NCI-H226 (cell line): ENCODE data around the gene GALNT1.

Source experiments
- DNase-seq: peaks from one replicate; pipeline ENCODE4 v3.0.0-alpha.2; 2015

The GALNT1 gene

GRCh38 chr18:35618696-35619095 lies 37.2 kb downstream of the GALNT1 start:
- no peak for DNase-seq

- no peak for DNase-seq
Measured at GRCh38 chr18:35619464-35619863, 37.9 kb downstream of the GALNT1 start.

GRCh38 chr18:35619941-35620340 lies 38.4 kb downstream of the GALNT1 start:
- no peak for DNase-seq

DNA sequence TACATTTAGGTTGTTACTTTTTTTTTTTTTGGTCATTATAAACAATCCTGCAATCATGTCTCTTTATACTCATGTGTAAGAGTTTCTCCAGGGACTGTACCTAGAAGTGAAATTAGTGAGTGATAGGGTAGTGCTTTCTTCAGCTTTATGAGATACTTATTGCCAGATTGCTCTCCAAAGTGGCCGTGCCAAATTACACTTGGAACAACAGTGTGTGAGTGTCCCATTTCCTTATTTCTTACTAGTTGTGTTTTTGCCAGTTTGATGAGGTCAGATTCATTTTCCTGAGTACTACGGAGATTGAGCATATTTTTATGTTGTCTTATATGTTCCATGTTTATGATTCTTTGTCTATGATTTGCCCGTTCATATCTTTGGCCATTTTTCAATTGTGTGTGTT lies 39.2 kb downstream of the GALNT1 start:
- no peak for DNase-seq

DNA sequence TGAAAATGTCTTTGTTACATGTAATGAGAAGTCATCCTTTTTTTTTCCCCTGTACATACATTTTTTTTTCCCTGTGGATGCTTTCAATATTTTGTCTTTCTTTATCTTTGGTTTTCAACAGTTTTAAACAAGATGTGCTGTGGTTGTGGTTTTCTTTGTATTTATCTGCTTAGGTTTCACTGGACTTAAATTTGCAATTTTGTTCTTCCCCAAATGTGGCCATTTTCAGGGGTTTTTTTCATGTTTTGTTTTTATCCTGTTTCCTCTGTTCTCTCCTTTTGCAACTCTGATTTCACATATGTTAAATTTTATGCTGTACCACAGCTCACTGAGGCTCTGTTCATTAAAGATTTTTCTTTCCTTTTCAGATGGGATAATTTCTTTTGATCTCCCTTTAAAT lies 41.7 kb downstream of the GALNT1 start:
- no peak for DNase-seq

GRCh38 chr18:35624146-35624545 lies 42.6 kb downstream of the GALNT1 start:
- no peak for DNase-seq

- no peak for DNase-seq
Measured at GRCh38 chr18:35625232-35625631, 43.7 kb downstream of the GALNT1 start.

GRCh38 chr18:35633761-35634160 lies 52.2 kb downstream of the GALNT1 start:
- no peak for DNase-seq

- no peak for DNase-seq
Measured at GRCh38 chr18:35634323-35634722, 52.8 kb downstream of the GALNT1 start.

DNA sequence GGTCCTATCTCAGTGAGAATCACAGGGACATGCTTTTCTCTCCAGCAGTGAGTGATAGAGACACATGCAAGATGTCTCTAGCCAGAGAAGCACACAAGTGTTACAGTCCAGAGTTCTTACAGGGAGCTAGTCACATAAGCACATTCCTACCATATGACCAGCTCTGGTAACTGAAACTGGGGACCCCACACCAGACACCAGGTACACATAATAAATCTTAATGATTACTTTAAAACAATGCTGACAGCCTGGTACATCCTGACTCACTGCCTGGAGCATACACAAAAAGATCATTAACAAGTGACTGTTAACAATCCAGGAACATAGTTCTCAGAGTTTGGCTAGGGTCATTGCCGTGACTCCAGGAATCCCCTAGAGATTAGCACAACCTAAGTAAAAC lies 53.6 kb downstream of the GALNT1 start:
- no peak for DNase-seq

- no peak for DNase-seq
Measured at GRCh38 chr18:35637227-35637626, 55.7 kb downstream of the GALNT1 start.

DNA sequence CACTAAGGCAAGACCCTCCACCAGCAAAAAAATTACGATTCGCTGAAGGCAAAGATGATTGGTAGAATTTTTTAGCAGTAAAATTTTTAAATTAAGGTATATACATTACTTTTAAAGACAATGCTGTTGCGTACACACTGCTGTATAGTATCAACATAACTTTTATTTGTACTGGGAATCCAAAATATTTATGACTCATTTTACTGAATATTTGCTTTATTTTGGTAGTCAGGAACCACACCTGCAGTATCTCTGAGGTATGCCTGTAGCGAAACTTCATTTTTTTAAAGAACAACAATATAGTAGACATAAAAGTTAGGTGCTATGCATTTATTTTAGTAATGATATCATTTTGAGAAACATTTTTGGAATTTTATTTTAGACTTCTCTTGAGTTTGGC lies 57.8 kb downstream of the GALNT1 start:
- DNase-seq: no peak

- DNase-seq: no peak
Measured at GRCh38 chr18:35641467-35641866, 59.9 kb downstream of the GALNT1 start.

- DNase-seq: no peak
Measured at GRCh38 chr18:35641916-35642315, 60.4 kb downstream of the GALNT1 start.

DNA sequence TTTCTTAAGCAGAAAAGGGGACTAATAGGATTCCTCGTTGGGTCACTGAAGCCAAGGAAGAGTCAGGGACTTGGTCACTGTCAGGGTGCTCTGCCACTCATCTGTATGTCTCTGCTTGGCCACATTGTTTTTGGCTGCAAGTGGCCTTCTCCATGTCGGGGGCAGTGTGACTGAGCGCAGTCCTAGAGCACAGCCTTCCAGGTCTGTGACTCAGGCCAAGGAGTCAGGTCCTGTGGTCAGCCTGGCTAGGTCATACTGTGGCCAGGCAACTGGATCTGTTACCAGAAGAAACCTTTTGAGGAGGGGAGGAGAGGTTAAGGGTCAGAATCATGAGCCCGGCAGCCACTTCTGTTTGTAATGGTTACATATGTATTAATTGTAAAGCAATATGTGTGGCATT lies 61.3 kb downstream of the GALNT1 start:
- DNase-seq: no peak

DNA sequence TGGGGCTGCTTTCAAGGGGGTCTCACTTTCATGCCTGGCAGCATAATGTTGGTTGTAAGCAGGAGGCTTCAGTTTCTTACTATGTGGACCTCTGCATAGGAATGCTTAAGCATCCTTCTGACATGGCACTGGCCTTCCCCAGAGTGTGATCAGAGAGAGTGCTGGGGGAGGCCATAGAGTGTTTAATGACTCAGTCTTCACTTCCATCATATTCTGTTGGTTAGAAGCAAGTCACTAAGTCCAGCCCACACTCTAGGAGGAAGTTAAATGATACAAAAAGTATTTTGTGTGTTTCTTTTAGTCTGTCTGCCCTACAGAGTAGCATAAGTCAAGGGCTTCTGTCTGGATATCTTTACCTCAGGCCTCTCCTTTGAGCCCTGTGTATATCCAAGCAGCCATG lies 64.9 kb downstream of the GALNT1 start:
- no peak for DNase-seq

- DNase-seq: no peak
Measured at GRCh38 chr18:35653392-35654135, 72.0 kb downstream of the GALNT1 start.

GRCh38 chr18:35658112-35658511 lies 76.6 kb downstream of the GALNT1 start:
- DNase-seq: no peak

- DNase-seq: no peak
Measured at GRCh38 chr18:35661483-35662146, 80.1 kb downstream of the GALNT1 start.

GRCh38 chr18:35662293-35663062 lies 80.9 kb downstream of the GALNT1 start:
- DNase-seq: no peak

DNA sequence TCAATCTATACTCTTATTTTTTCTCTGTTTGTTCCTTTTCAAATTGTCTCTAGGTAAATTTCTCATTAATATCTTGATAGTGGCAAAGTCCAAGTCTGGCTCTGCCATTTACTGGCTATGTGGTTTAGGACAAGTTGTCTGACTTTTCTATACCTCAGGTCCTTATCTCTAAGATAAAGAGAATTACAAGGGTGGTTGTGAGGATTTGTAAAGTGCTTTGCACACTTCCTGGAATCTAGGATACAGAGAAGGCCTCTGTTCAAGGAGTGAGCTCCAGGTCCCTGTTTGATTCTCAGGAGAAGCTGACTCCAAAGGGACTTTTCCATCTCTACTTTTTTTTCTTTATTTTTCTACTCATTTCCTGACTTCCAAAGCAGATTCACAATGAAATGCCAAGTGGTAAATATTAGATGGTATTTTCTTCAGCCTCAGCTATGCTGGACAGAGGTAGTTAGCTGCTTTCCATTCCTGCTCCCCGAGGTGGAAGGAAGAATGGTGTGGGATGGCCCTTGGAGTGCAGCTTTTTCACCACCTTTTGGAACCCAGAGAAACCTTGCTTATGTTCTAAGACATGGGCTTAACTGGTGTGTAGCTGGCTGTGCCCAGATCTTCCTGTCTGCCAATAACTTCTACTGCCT lies 90.5 kb downstream of the GALNT1 start:
- no peak for DNase-seq

DNA sequence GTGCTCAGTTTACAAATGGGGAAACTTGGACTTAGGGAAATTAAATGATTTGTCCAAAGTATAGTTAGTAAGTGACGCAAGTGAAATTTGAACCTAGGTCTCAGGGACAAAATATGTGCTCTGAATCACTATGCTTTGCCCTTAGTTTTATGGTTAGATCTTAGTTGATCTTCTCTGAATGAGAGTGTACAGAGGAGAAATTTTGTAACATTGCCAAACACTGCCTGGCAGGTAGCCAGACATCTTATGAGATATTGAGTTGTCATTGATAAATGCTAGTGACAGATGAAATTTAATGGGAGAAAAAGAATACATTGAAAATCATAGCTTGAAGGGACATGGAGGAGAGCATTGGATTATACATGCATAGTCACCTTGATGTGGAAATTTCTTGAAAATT lies 91.4 kb downstream of the GALNT1 start:
- no peak for DNase-seq

DNA sequence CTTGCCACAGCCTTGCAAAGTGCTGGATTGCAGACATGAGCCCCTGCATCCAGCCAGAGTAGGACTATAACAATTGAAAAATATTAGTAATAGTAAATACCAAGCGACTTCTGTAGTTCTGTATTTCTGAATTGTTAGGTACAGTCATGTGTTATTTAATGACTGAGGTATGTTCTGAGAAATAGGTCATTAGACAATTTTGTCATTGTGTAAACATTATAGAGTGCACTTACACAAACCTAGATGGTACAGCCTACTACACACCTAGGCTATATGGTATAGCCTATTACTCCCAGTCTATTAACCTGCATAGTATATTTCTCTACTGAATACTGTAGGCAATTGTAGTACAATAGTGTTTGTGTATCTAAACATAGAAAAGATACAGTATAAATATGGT lies 92.1 kb downstream of the GALNT1 start:
- no peak for DNase-seq

DNA sequence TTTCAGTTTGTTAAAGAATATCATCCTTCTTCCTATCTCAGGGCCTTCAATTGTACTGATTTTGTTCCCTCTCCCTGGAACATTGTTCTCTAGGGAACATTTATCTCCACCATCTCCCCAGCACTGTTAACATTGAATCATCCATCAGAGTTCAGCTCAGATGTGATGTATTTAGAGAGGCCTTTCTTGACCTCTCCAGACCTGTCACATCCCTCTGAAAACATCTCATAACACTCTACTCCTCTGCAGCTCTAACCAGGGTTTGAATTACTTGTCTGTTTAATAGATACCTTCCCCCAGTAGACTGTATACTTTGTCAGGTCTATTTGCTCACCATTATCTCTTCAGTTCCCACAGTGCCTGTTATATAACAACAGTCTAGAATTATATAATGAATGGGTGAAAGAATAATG lies 98.6 kb downstream of the GALNT1 start:
- no peak for DNase-seq
